Ishikawa (cell line): ENCODE measurements around the gene CHST9.

Experiments used
- CREB1 ChIP-seq: IDR thresholded peaks from 2 replicates; pipeline ENCODE4 v1.6.1; 2012; ENCODE audit warnings: low read depth
- EGR1 ChIP-seq: IDR thresholded peaks from 2 replicates; pipeline ENCODE4 v1.6.1; 2012
- EP300 ChIP-seq: IDR thresholded peaks from 2 replicates; pipeline ENCODE4 v1.6.1; 2012; ENCODE audit warnings: borderline replicate concordance
- FOXM1 ChIP-seq: IDR thresholded peaks from 2 replicates; pipeline ENCODE4 v1.6.1; 2012; ENCODE audit warnings: low read depth, borderline replicate concordance
- MAX ChIP-seq: IDR thresholded peaks from 2 replicates; pipeline ENCODE4 v1.6.1; 2012
- NFIC ChIP-seq: IDR thresholded peaks from 2 replicates; pipeline ENCODE4 v1.6.1; 2012
- RAD21 ChIP-seq: IDR thresholded peaks from 2 replicates; pipeline ENCODE4 v1.6.1; 2012; ENCODE audit warnings: low read depth
- REST ChIP-seq: IDR thresholded peaks from 2 replicates; pipeline ENCODE4 v1.6.1; 2012; ENCODE audit warnings: low read depth, mild to moderate bottlenecking
- TAF1 ChIP-seq: IDR thresholded peaks from 2 replicates; pipeline ENCODE4 v1.6.1; 2012; ENCODE audit warnings: low read depth, mild to moderate bottlenecking
- TCF12 ChIP-seq: IDR thresholded peaks from 2 replicates; pipeline ENCODE4 v1.6.1; 2012; ENCODE audit warnings: low read depth
- USF1 ChIP-seq: IDR thresholded peaks from 2 replicates; pipeline ENCODE4 v1.6.1; 2012
- YY1 ChIP-seq: IDR thresholded peaks from 2 replicates; pipeline ENCODE4 v1.6.1; 2012; ENCODE audit warnings: low read depth
- ZBTB7A ChIP-seq: IDR thresholded peaks from 2 replicates; pipeline ENCODE4 v1.6.1; 2012; ENCODE audit warnings: low read depth

- TF ChIP-seq REST, result no peak
- TF ChIP-seq EP300, result no peak
- no peak for TF ChIP-seq TAF1
- TF ChIP-seq EGR1, result no peak
- no peak for TF ChIP-seq USF1
- TF ChIP-seq MAX, result no peak
- no peak for TF ChIP-seq FOXM1
- no peak for TF ChIP-seq RAD21
- no peak for TF ChIP-seq NFIC
- no peak for TF ChIP-seq CREB1
- no peak for TF ChIP-seq ZBTB7A
- no peak for TF ChIP-seq TCF12
- no peak for TF ChIP-seq YY1
Measured at GRCh38 chr18:27081701-27082100, 103.4 kb downstream of the CHST9 start.
